HEK293T (cell line): ENCODE measurements around the gene ANO9.
"Not testable (repeated sequence)": the region's sequence is repeated elsewhere in the genome, so short reads cannot be mapped to it uniquely, and the experiment has no call there.

ENCODE experiments used
- BHLHE40 ChIP-seq: fragments of 450-650 bp; IDR thresholded peaks from 2 replicates; pipeline ENCODE4 v1.6.1; 2016; ENCODE audit warnings: mild to moderate bottlenecking, moderate library complexity, borderline replicate concordance
- FOXM1 ChIP-seq: fragments of 450-650 bp; IDR thresholded peaks from 2 replicates; pipeline ENCODE4 v1.6.1; 2017; ENCODE audit warnings: mild to moderate bottlenecking, borderline replicate concordance
- LEF1 ChIP-seq: fragments of 450-650 bp; IDR thresholded peaks from 2 replicates; pipeline ENCODE4 v1.6.1; 2017; ENCODE audit warnings: mild to moderate bottlenecking, borderline replicate concordance

GRCh38 chr11:434999-435740, 6.6 kb downstream of the ANO9 start:
- TF ChIP-seq LEF1, FOXM1, BHLHE40: not testable (repeated sequence)
